NCI-H1048 (cell line): Measurements from ENCODE around the gene SH3YL1.
A peak's percentile ranks its signal among the peaks of the same experiment; 100 is the strongest.

Source experiments
- DNase-seq: peaks from one replicate; lab custom pipeline; 2025; lab: John Stamatoyannopoulos, UW

SH3YL1 gene, protein sequence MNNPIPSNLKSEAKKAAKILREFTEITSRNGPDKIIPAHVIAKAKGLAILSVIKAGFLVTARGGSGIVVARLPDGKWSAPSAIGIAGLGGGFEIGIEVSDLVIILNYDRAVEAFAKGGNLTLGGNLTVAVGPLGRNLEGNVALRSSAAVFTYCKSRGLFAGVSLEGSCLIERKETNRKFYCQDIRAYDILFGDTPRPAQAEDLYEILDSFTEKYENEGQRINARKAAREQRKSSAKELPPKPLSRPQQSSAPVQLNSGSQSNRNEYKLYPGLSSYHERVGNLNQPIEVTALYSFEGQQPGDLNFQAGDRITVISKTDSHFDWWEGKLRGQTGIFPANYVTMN

DNA sequence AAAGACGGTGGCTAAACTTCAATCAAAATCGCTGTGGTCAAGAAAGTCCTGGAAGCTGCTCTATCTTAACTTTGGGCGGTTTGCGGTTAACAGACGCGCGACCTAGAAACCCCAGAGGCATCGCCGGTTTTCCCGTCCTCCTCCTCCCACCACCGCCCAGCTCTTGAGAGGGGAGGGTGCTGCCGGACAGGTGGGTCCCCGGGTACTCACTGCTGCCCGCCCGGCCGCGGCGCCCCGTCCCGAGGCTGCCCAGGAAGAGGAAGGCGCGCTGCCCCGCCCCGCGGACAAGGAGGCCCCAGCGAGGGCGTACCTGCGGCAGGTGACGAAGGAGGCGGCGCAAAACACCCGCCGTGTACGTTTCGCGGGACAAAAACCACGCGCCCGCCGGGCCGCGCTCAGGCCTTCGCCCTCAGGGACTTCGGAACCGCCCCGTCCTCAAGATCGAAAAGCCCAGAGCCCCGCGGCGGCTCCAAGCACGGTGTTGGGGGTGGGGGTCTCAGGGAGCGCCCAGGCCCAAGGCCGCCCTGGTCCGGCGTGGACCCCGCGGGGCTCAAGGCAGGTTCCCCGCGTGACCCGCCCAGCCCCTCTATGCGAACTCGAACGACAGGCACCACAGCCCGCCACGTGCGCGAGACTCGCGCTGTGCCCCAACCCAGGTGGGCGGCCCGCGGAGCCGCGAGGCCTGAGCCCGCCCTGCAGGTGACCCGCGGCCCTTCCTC, at the start of gene SH3YL1:
SH3YL1 (minus strand) TSS at position 259 of the 719 bp plus-strand sequence; CDS start at position 211, 48 bp downstream.
- peak; percentile 36 for DNase-seq

DNA sequence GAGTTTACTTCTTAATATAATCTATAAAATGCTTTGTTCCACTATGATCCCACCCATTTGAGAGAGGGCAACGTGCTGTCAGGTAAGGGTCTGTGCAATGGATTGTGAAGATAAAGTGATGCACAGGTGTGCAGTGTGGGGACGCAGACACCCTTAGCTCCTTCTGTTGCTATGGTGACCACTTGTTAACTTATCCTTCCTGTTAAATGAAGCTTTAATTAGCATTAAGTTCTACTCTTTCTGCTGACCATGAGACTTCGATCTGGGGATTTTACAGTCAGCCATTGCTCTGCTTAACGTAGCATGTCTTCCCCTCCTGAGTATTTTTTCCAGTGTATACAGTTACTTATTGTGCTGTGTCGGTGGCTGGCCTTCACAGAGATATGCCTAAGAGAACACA, 47.2 kb upstream of the SH3YL1 start:
- no peak for DNase-seq

DNA sequence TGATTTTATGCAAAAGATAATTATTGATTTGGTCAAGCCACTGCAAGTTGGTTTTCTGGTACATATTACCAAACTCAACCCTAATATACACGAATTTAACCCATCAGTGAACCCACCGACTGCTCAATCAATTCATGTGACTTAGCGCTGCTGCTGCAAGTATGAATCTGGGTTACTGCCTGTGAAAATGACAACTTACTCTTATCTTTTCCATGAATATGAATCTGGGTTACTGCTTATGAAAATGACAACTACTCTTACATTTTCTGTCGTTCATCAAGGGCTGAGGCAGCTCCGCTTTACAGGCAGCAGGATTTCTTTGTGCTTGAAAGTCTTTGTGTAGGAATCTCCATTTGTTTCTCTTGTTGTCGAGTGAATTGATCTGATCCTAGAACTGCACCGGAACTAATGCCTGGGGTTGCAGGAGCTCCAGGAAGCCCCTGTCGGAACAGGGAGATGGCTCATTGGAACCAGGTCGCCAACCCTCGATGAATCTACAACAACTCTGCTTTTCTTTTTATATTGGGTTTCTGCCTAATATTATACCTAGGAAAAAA, 46.2 kb upstream of the SH3YL1 start:
- no peak for DNase-seq

DNA sequence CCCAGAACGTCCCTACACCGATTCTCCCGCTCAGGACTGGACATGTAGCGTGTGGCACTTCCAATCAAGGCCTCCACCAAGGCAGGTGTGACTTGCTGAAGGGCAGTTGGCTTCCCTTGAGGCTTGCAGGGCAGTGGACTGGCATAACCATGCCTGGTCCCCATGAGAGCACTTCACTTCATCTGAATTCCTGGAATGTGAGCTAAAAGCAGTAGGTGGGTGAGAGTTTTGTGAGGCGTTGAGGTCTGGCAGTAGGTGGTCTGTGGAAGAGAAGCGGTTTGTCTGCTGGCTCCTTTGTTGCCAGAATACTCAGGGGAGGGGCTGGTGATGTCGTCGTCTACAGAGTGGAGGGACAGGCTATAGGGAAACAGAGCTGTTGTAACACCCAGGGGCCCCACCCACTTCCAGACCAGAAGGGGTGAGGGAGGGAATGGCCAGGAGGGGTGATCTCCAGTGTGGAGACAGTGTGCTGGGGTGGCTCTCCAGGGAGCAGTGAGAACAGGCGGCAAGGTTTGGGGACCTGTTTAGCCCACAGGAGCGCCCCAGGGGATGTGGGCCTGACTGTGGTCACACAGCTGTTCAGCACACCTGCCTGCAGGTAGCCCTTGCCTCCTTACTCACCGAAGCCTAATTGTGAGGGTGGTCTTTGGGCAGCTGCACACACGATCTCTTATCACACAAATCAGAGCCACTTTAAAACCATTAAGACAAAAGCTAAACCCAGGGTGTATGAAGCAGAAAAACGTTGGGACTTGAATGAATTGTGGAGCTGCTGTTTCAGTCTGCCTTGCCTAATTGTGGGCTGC, 45.5 kb upstream of the SH3YL1 start:
- no peak for DNase-seq

DNA sequence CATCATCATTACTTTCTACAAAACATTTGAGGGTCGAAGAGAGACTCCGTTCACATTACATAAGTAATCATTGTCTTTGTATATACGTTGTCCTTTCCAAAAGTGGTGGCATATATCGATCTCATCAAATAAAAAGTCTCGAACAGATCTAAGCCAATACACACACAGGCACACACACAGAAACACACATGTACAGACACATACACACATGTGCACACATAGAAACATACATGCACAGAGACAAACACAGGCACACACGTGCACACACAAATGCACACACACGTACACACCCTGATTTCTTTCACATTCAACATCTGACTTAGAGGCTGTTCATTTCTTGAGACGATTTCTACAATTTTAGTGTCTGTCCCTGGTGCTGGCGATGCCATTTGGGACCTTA, 41.5 kb upstream of the SH3YL1 start:
- DNase-seq = no peak

DNA sequence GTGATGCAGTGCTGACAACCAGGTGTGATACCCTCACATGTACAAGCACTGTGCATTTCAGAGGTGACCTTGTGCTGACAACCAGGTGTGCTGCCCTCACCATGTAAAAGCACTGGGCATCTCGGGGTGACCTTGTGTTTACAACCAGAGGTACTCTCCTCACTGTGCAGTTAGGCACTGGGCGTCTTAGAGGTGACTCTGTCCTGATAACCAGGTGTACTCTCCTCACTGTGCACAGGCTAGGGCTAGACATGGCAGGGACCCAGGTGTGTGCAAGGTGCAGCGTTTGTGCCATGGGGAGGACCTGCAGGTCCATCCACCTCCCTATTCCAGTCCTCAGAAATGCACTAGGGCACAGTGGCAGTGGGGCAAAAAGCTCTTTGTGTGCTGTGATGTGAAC, 32.5 kb upstream of the SH3YL1 start:
- DNase-seq = no peak

DNA sequence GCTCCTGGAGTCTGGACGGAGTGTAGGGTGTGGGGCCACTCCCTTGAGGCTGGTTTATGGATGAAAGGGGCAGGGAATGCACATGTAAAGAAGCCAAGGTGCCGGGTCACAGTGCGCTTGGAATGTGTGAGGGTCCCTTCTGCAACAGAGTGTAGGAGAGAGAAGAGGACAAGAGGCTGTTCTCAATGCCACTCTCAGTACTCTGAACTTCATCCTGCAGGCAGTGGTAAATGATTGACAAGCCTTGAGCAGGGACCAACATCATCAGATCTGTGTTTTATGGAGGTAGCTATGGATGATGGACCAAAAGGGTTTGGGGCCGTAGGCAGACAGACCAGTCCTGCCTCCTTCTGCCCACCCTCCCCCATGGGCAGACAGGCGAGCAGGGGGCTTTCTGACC, 31.3 kb upstream of the SH3YL1 start:
- no peak for DNase-seq

DNA sequence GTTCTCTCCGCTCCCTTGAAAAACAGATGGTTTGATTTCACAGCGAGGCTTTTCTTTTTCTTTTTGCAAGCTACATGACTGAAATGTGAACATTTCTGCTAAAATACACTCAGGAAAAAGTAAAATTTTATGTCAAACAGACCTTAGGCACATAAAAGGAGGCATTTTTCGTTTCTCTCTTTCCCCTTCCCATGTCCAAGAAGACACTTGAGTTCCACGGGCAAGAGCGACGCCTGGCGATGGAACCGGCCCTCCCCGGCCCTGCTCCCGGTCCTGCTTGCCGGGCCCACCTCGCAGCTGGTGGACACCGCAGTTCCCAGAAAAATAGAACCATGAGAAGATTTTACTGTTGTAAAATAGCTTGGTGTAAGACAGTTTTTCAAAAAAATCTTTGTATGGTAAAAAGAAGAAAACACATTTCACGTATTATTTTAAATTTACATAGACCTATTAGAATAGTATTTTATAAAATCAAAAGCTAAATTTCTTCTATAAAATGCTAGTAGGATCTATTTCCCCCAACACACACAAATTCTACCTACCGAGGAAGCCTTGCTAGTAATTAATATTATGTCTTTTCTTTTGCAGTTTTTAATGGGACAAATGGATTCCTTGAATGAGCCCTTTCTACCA, 26.4 kb upstream of the SH3YL1 start:
- no peak for DNase-seq

DNA sequence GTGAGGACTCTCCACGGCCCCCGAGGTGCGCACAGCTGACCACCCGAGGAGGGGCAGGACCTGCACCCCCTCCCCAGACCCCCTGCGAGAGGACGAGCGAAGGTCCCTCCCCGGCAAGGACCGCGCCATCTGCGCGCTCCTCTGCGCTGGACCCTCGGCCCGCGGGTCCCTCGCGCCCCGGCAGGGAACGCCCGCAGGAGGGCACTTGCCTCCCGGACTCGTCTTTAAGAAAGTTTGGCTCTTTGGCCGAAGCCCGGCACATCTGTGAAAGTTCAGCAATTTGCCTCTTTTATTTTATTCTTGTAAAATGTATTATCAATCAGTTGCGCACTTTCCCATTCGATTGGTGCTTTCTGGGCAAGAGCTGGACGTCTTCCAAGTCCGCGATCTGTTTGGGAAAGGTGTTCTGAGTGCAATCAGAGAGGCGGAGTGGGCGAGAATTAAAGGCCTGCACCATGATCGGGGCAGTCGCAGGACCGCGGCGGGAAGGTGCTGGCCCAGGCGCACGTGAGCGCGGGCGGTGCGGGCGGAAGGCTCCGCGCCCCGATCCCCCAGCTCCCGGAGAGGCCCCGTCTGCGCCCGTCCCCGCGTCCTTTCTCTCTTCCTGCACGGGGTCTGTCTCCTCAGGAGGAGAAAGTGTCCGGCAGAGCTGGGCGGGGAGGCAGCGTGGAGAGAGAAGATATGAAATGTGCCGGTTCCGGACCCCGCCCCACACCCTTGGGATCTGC, 25.7 kb upstream of the SH3YL1 start:
- DNase-seq = no peak

DNA sequence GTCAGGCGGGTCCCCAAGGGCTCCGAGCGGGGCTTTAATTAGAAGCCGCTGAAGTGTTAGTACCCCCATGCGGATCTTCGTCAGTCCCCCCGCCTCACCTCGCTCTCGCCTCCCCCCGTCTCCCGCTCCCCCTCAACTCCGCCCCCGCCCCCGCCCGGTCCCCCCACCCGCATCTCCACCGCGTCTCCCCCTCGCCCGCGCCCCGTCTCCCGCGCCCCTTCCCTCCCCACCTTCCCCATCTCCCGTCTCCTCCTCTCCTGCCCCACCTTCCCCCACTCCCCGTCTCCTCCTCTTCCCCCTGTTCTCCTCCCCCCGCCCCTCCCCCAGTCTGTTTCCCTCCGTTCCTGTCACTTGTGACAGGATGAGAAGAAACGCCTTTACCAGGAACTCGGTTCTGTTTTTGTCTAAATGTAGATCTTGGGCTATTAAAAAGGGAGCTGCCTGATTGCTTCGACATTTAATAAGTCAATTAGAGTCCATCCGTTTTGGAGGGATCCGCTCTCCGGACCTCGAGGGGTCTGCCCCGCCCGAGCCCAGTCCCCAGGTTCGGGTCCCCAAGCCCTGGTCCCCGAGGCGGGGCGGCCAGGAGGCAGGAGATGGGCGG, 25.0 kb upstream of the SH3YL1 start:
- DNase-seq = no peak

DNA sequence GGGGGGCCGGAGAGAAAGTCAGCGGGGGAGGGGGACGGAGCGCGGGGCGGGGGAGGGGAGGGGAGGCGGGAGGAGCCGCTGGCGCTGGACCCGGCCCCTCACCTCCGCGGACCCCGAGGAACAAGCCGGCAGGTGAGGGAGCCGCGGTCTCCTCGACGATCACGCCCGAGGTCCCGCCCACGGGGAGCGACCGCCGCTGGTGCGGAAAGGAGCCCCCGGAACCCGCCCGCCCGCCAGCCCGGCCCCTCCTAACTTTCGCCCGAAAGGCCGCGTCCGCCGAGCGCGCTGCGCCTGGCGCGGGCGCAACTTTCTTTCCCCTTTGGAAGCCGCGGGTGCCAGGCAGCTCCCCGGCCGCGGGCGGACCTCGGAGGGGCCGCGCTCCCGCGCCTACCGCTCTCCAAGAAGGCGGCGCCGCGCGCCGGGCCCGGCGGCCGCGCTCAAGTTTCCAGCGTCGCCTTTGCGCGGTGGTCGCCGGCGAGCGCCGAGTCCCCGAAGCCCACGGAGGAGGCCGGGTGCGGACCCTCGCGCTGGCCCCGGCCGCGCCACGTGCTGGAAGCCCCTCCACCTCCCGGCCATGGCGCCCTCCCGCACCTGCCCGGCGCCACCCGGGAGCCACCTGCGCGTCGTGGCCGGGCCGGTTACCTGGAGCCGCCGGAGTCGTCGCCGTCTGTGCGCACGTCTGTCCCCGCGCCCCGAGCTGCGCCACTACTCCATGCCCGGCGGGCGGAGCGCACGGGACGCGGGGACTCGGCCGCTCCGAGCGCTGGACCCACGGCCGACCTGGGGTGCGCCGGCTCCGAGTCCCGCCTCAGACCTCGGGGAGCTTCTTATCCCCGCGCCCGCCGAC, 24.3 kb upstream of the SH3YL1 start, which contains the start of gene ALKAL2:
ALKAL2 (minus strand) TSS at position 181 of the 847 bp plus-strand sequence. CDS start 256 bp downstream, outside the sequence.
- no peak for DNase-seq

DNA sequence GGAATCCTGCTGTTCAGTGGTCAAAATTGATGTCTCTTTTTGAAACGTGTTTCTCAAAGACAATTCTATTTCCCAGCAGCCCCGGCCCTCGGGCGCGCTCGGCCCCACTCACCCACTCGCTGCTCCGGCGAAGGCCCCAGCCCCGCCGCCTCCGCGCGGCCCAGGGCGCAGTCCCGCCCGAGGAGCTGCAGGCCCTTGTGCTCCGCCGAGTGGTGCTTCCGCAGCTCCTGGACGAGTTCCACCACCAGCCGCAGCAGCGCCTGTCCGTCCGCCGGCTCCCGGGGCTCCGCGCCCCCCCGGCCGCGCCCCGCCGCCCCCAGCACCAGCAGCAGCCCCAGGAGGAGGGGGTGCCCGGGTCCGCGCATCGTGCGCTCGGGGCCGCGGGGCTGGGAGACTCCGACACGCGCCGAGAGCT, 23.6 kb upstream of the SH3YL1 start:
- DNase-seq = no peak

DNA sequence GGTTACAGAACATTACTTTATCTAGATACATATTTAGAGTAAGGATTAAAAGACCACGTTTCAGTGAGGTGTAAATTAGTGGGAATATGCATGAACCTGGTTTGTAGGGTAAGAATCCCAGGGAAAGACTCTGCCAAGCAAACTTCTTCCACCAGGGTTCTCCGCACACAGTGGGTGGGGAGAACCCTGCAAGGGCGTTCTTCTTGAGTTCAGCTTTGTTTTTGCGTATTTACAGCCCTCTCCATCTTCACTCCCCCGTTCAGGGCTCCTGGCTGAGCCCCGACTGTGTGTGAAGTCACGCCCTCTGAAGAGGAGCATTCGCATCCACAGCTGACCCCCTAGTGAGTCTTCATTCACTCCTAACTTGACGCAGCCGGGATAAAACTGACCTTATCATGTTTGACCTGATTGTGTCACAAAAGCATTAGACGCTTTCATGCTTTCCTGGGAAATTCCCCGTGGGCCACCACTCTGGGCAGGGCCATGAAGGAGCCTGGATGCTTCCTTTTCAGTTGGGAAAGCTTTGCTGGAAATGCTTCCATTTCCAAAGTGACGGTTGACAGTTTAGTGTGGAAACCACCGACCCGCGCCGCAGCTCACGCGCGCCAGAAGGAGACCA, 23.1 kb upstream of the SH3YL1 start:
- DNase-seq = no peak

DNA sequence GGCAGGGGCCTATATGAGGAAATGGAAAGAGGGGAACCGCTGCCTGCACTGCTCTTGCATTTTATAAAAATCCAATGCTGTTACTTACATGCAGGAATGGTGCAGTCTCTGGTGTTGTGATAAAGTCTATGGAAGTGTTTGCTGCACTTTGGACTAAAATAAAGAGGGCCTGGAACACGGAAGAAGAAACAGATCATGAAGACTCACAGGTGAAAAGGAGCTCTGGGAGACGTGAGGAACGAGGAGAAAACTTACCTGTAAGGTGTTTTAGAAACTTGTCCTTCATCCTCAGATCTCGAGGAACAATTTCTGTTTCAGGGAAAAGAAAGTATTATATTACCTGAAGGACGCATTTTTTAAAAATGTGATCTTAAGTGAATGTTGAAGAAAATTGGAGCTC, 22.2 kb upstream of the SH3YL1 start:
- no peak for DNase-seq

DNA sequence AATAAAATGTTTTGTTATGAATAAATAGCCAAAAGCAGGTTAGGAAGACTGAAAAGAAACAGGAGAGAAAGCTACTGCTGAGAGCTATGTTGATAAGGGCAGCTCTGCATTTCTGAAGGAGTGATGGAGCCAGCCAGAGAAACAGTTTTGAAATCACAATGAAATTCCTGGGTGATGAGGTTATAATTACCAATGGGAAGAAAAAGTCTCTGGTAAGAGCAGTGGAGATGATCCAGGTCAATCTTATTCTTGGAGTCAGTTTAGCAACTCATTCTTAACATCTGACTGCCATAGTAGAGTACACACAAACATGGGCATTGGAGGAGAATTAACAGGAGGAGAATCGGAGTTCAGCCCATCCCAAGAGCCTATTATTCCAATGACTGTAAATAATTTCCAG, 21.7 kb upstream of the SH3YL1 start:
- DNase-seq = no peak

DNA sequence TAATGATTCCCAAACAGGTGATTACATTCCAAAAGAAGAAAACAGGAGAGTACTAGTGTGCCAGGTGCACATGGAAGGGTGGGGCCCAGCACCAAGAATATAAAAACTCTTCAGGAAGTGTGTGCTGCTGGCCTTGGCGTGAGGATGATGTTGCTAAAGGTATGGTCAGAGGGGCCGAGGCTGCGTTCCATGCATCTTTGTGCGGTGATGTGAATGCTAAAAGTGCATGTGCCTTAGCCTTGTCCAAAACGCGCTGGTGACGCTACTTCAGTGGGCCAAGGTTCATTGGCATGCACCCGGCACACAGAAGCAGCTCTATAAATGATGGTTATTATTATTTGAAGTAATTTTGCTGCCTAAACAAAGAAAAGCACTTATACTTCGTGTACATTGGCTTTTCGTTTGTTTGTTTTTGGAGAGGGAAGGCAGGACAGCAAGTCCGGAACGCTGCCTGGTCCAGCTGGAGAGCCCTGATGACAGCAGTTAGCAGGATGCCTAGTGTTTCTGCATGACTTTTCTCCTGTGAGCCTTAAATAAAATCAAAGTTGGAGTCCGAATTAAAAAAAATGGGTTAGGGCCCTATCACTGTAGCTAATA, 21.2 kb upstream of the SH3YL1 start:
- DNase-seq = no peak

DNA sequence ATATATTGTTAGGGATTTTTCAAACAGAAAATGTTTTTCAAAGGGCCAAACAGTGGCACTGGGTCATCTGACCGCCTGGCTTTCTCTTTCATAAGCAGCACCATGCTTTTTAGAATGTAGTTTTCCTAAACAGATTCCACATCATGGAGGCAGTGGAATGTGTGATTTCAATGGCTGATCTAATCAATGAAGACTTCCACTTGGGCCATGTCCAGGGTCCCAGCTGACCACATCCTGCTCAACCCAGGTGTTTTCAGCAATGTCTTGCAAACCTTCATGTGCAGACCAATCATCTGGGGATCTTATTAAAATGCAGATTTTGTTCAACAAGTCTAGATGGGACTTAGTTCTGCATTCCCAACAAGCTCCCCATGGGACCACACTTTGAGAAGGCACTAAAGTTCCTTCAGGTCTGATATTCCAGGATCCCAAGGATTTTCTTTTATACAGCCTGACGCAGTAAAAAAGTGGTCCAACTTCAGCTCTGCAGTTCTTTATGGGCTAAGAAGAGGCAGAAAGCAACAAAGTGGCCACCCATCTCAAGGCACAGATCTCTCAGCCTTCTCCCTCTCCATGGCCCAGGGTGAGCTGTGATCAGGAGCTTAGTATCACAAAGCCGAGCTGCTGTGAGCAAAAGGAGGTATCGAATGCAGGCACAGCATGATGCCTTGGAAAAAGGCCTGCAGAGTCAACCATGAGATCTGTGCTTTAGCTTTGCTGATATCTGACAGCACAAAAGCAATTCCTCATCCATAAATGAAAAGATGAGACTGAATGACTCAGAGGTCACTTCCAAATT, 20.4 kb upstream of the SH3YL1 start:
- DNase-seq = no peak
